Measurements from ENCODE around the gene ETS2. TPM values are rescaled to one million over a fixed set of nuclear protein-coding genes. Genes with fewer than 3 reads are reported as not detected.

ETS2 gene
- total RNA-seq, 1 experiment from 2014 or later, result 20.4 TPM

GRCh38 chr21:38804030-38804788 lies 1.5 kb upstream of the ETS2 start:
- Mint-ChIP-seq H3K4me1 (ENCODE audit: low read depth, unreplicated experiment) (peaks cover 31% of the 10 kb centered on the region), H3K9me3 (ENCODE audit: unreplicated experiment) (no peaks in the 10 kb centered on the region), H3K36me3 (ENCODE audit: insufficient read depth, unreplicated experiment) (peaks cover 10% of the 10 kb centered on the region), H3K27ac (ENCODE audit: unreplicated experiment) (peak overlapping the region; percentile 87), H3K4me3 (ENCODE audit: unreplicated experiment) (peak overlapping the region; percentile 83), H3K27me3 (ENCODE audit: insufficient read depth, unreplicated experiment) (no peaks in the 10 kb centered on the region)
- TF ChIP-seq CTCF (IDR thresholded peaks at IDR 0.05; ENCODE audit: insufficient read depth in 1 of 2, low read depth in 1 of 2, low read length in 1 of 2, severe bottlenecking in 1 of 2, unreplicated experiment in 1 of 2), result no peak
- ChIA-PET POLR2A (interaction anchor here (0.7 to 1.7 kb wide), 2 partner anchors 17 to 268 kb away, joined by 3 to 4 read pairs; no protein-coding TSS in a partner anchor), CTCF (interaction anchor here (0.6 kb wide), 2 partner anchors 545 to 974 kb away, joined by 3 to 4 read pairs; no protein-coding TSS in a partner anchor)
- H3K36me3 ChIP-seq (ENCODE audit: control insufficient read depth, insufficient read depth, low read length), result no peaks in the 10 kb centered on the region
- DNase-seq, result no peak
- peak overlapping the region; percentile 86 for H3K4me3 ChIP-seq (ENCODE audit: low read depth, low read length)
- peaks cover 28% of the 10 kb centered on the region for H3K4me1 ChIP-seq
- no peaks in the 10 kb centered on the region for H3K9me3 ChIP-seq
- H3K27me3 ChIP-seq (replicated peaks; ENCODE audit: control insufficient read depth, insufficient read depth, low read length), result no peaks in the 10 kb centered on the region
- BruUV-seq (replicated peaks), result no TSS peak
- intact Hi-C loops (cut with micrococcal nuclease; ENCODE audit: unreplicated experiment), result loop anchor here (2.0 to 10.0 kb wide), 2 partner anchors 69 to 111 kb away; no protein-coding TSS in a partner anchor

GRCh38 chr21:38804789-38805327 lies 871 bp upstream of the ETS2 start:
- intact Hi-C loops (cut with micrococcal nuclease; ENCODE audit: unreplicated experiment), result loop anchor here (1.0 to 10.0 kb wide), 3 partner anchors 70 to 321 kb away; no protein-coding TSS in a partner anchor
- peak; percentile 69 to 80 for DNase-seq
- peak in 1 of 2 experiments; percentile 70 for TF ChIP-seq CTCF (IDR thresholded peaks at IDR 0.05; ENCODE audit: insufficient read depth in 1 of 2, low read depth in 1 of 2, low read length in 1 of 2, severe bottlenecking in 1 of 2, unreplicated experiment in 1 of 2)
- Histone ChIP-seq H3K4me3 (ENCODE audit: low read depth, low read length) (peak overlapping the region; percentile 86), H3K36me3 (ENCODE audit: control insufficient read depth, insufficient read depth, low read length) (peaks cover 3% of the 10 kb centered on the region), H3K9me3 (no peaks in the 10 kb centered on the region), H3K4me1 (peaks cover 28% of the 10 kb centered on the region), H3K27me3 (replicated peaks; ENCODE audit: control insufficient read depth, insufficient read depth, low read length) (no peaks in the 10 kb centered on the region)
- Mint-ChIP-seq H3K36me3 (ENCODE audit: insufficient read depth, unreplicated experiment) (peaks cover 16% of the 10 kb centered on the region), H3K4me3 (ENCODE audit: unreplicated experiment) (peak overlapping the region; percentile 83), H3K27ac (ENCODE audit: unreplicated experiment) (peak overlapping the region; percentile 87), H3K4me1 (ENCODE audit: low read depth, unreplicated experiment) (peaks cover 30% of the 10 kb centered on the region), H3K27me3 (ENCODE audit: insufficient read depth, unreplicated experiment) (no peaks in the 10 kb centered on the region), H3K9me3 (ENCODE audit: unreplicated experiment) (no peaks in the 10 kb centered on the region)
- CTCF ChIA-PET, result interaction anchor here (0.6 kb wide), 1 partner anchor 545 kb away, joined by 3 read pairs; no protein-coding TSS in a partner anchor
- POLR2A ChIA-PET, result interaction anchor here (0.7 to 1.7 kb wide), 2 partner anchors 17 to 267 kb away, joined by 3 to 4 read pairs; no protein-coding TSS in a partner anchor
- BruUV-seq (replicated peaks), result TSS peak; percentile 67

- CTCF ChIA-PET, result interaction anchor here (1.1 kb wide), 2 partner anchors 35 to 330 kb away, joined by 4 to 7 read pairs; no protein-coding TSS in a partner anchor
- Histone ChIP-seq H3K36me3 (ENCODE audit: control insufficient read depth, insufficient read depth, low read length) (peaks cover 3% of the 10 kb centered on the region), H3K4me3 (ENCODE audit: low read depth, low read length) (peak overlapping the region; percentile 86), H3K9me3 (no peaks in the 10 kb centered on the region), H3K4me1 (peaks cover 28% of the 10 kb centered on the region), H3K27me3 (replicated peaks; ENCODE audit: control insufficient read depth, insufficient read depth, low read length) (no peaks in the 10 kb centered on the region)
- POLR2A ChIA-PET, result no interaction called here
- Mint-ChIP-seq H3K4me1 (ENCODE audit: low read depth, unreplicated experiment) (peaks cover 30% of the 10 kb centered on the region), H3K27ac (ENCODE audit: unreplicated experiment) (peak overlapping the region; percentile 87), H3K9me3 (ENCODE audit: unreplicated experiment) (no peaks in the 10 kb centered on the region), H3K36me3 (ENCODE audit: insufficient read depth, unreplicated experiment) (peaks cover 30% of the 10 kb centered on the region), H3K4me3 (ENCODE audit: unreplicated experiment) (peak overlapping the region; percentile 83), H3K27me3 (ENCODE audit: insufficient read depth, unreplicated experiment) (no peaks in the 10 kb centered on the region)
- BruUV-seq (replicated peaks), result no TSS peak
- intact Hi-C loops (cut with micrococcal nuclease; ENCODE audit: unreplicated experiment), result loop anchor here (2.0 to 10.0 kb wide), 2 partner anchors 14 to 108 kb away; no protein-coding TSS in a partner anchor
- peak in 1 of 2 experiments; percentile 41 for DNase-seq
- TF ChIP-seq CTCF (IDR thresholded peaks at IDR 0.05; ENCODE audit: insufficient read depth in 1 of 2, low read depth in 1 of 2, low read length in 1 of 2, severe bottlenecking in 1 of 2, unreplicated experiment in 1 of 2), result peak in 1 of 2 experiments; percentile 8
Measured at GRCh38 chr21:38806153-38806941, 618 bp downstream of the ETS2 start.

Measured in Caco-2 (cell line).